Psoas muscle (tissue), 8 donors: ENCODE results near the gene CCDC85A. TPM values are rescaled to one million over a fixed set of nuclear protein-coding genes. Genes with fewer than 3 reads are reported as not detected.

Experiments used
- ATAC-seq, 4 donors: fragments of 200-7000 bp; cut with Tn5 transposase; one replicate each; pipeline ENCODE4 v1.9.1; 2020; ENCODE audit warnings: moderate library complexity in 3 of 4, mild to moderate bottlenecking in 2 of 4
- DNase-seq, 2 donors: peaks; one replicate each; pipeline ENCODE4 v3.0.0-alpha.2; 2020
- H3K27ac ChIP-seq: fragments of 200-600 bp; one replicate; pipeline ENCODE4 v1.8.0; 2022
- H3K27me3 ChIP-seq, 3 donors: fragments of 200-600 bp in 1 of 3; one replicate each; pipeline versions ENCODE4 v1.6.1 to v1.8.0; 2013 to 2022; ENCODE audit warnings: low read length in 2 of 3, mild to moderate bottlenecking in 2 of 3, moderate library complexity in 1 of 3; ENCODE audit not compliant: insufficient read depth in 3 of 3
- H3K36me3 ChIP-seq, 2 donors: fragments of 200-600 bp in 1 of 2; one replicate each; pipeline versions ENCODE4 v1.6.1 to v1.8.0; 2013 to 2022; ENCODE audit warnings: low read depth in 1 of 2, mild to moderate bottlenecking in 1 of 2, moderate library complexity in 1 of 2; ENCODE audit not compliant: insufficient read depth in 1 of 2
- H3K4me1 ChIP-seq: fragments of 200-600 bp; one replicate; pipeline ENCODE4 v1.8.0; 2022
- H3K4me3 ChIP-seq: fragments of 200-600 bp; one replicate; pipeline ENCODE4 v1.8.0; 2022; ENCODE audit warnings: mild to moderate bottlenecking
- H3K9me3 ChIP-seq: fragments of 200-600 bp; one replicate; pipeline ENCODE4 v1.8.0; 2022
- CTCF ChIP-seq: fragments of 200-600 bp; IDR thresholded peaks from one replicate; pipeline ENCODE4 v1.8.0; 2022; ENCODE audit warnings: antibody characterized with exemption
- WGBS, 3 donors: extraction: QIAGEN DNeasy Blood & Tissue Kit; methylation state at CpG; one replicate each; pipeline versions ENCODE4 v1.1.6 to v1.1.7; 2013; 5-methylcytosine and 5-hydroxymethylcytosine counted together
- intact Hi-C, 2 donors: fragments of 100-400 bp; cut with DNase I; formaldehyde crosslinking; loops; one replicate each; pipeline versions ENCODE4 v1.11.0 to v1.14.2; 2022
- polyA plus RNA-seq, 3 donors: library from polyadenylated mRNA; stranded (reverse); fragments of 200-250 nt; gene quantifications; one replicate each; pipeline ENCODE4 v1.2.3, GENCODE V29; 2013
- total RNA-seq, 4 donors: library from RNA; stranded (reverse); fragmentation: NEBNext Ultra II Directional in 2 of 4; extraction: Animal tissue kit (Norgen Biotek cat#: 25700) in 2 of 4; gene quantifications; one replicate each; pipeline versions ENCODE4 v1.2.1 to v1.2.4, GENCODE V29; 2021 to 2023
- donor health status: healthy with polysubstance abuse.
- donor health status: DM: no; HTN: no; CAD: no; lungs with moderate emphysema.
- donor health status: Bipolar disorder and iron deficiency.
- donor health status: healthy.
- donor health status: DM: yes; HTN: yes; CAD: no.
- donor health status: DM: no; HTN: no; CAD: no.
- donor health status: DM: no; HTN: no; CAD: no.
- donor health status: DM: yes; HTN: yes; CAD: no.

Gene CCDC85A
- total and polyA plus RNA-seq, 7 donors, result 1.8 to 5.6 (median 1.9) TPM

DNA sequence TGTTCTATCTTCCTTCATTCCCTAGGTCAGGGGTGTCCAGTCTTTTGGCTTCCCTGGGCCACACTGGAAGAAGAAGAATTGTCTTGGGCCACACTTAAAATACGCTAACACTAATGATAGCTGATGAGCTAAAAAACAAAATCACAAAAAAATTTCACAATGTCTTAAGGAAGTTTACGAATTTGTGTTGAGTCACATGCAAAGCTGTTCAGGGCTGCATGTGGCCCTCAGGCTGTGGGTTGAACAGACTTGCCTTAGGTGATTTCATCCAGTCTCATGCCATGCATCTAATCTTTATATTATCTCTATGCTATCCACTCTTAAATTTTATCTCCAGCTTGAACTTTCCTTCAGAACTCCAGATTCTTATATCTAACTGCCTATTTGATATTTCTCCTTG, 80.1 kb downstream of the CCDC85A start:
- H3K27me3 ChIP-seq, result no peaks in the 10 kb centered on the region
- no peak overlapping the region for H3K27ac ChIP-seq
- H3K4me3 ChIP-seq, result no peak overlapping the region
- no peaks in the 10 kb centered on the region for H3K36me3 ChIP-seq
- H3K9me3 ChIP-seq, result no peaks in the 10 kb centered on the region
- peaks cover 8% of the 10 kb centered on the region for H3K4me1 ChIP-seq
- WGBS, 3 donors, result 94 to 99% (median 96%) methylated on average over 2 of the region's 2 CpGs
- TF ChIP-seq CTCF, result no peak
- ATAC-seq (no peak), DNase-seq (no peak)
- intact Hi-C loops, result no loop called here

DNA sequence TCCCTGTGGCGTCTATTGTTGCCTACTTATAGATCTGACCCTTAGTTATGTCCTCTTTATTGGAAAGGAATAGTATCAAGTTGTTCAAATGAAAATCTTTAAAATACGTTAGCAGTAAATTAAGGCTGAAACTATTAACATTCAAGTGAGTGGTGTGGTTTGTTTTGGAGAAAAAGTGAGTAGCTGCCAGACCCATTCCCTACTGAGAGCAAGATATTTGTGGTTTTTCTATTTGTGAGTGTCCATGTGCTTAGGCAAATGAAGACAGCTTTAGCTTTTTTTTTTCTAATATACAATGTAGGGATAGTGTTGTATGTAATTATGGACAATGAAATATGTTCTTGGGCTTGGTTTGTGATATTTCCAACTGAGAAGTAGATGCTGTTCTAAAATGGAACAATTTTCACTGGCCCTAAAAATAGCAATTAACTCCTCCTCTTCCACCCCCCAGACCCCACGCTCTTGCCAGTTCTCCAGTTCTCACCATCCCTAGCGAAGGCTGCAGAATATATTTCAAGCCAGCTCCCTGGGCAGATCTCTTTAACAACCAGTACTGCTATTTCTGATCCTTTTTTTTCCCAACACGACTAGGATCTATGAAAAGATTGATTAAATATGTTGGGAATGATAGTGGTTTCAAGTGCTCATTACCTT, 83.1 kb downstream of the CCDC85A start:
- DNase-seq (no peak), ATAC-seq (no peak)
- no peak overlapping the region for H3K27ac ChIP-seq
- WGBS, 3 donors, result 75 to 88% (median 77%) methylated on average over 5 of the region's 5 CpGs
- H3K4me3 ChIP-seq, result no peak overlapping the region
- no peak for TF ChIP-seq CTCF
- H3K9me3 ChIP-seq, result no peaks in the 10 kb centered on the region
- no peaks in the 10 kb centered on the region for H3K4me1 ChIP-seq
- no peaks in the 10 kb centered on the region for H3K36me3 ChIP-seq
- no peaks in the 10 kb centered on the region for H3K27me3 ChIP-seq
- intact Hi-C loops, result no loop called here

DNA sequence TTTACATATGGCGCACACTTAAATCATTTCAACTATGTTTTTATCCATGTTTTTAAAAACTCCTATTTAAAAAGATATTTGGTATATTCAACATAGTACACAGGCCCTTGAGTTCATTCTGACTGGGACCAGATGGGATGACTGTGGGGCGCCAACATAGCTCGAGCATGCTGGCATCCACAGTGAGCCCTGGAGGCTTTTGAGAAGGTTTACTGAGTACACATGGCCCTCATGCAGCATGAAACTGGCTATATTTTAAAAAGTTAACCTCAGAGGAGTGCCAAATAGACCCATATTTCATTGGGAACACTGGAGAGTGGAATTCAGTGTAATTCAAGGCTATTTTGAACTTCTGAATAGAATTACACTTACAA, 83.6 kb downstream of the CCDC85A start:
- DNase-seq (no peak), ATAC-seq (no peak)
- Histone ChIP-seq H3K4me3 (no peak overlapping the region), H3K36me3 (no peaks in the 10 kb centered on the region), H3K27me3 (no peaks in the 10 kb centered on the region), H3K27ac (no peak overlapping the region), H3K9me3 (no peaks in the 10 kb centered on the region), H3K4me1 (no peaks in the 10 kb centered on the region)
- intact Hi-C loops, result no loop called here
- TF ChIP-seq CTCF, result no peak
- WGBS, 3 donors, result 77 to 85% (median 81%) methylated on average over 3 of the region's 3 CpGs

DNA sequence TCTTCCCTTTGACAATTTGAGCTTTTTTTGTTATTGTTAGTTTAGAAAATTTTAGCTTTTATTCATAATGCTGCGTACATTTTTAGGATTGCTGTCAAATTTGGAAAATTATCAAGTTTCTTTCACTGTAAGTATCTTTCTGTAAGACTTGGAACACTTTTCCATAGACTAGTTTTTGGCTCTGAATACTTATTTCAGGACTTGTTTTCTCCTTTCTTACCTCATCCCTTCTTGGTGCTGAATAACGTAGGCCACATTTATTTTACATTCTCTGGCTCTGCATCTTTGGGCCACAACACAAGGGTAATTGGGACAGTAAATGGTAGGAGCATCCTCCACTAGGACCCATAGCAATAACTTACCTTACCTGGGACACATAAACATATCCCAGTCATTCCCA, 85.1 kb downstream of the CCDC85A start:
- no peaks in the 10 kb centered on the region for H3K9me3 ChIP-seq
- no peaks in the 10 kb centered on the region for H3K36me3 ChIP-seq
- no peak overlapping the region for H3K4me3 ChIP-seq
- 72 to 87% (median 86%) methylated on average over 2 of the region's 2 CpGs for WGBS, 3 donors
- H3K27ac ChIP-seq, result no peak overlapping the region
- DNase-seq (no peak), ATAC-seq (no peak)
- H3K4me1 ChIP-seq, result no peaks in the 10 kb centered on the region
- intact Hi-C loops, result no loop called here
- no peak for TF ChIP-seq CTCF
- H3K27me3 ChIP-seq, result no peaks in the 10 kb centered on the region

GRCh38 chr2:56271275-56271674, 87.5 kb downstream of the CCDC85A start:
- Histone ChIP-seq H3K4me3 (no peak overlapping the region), H3K27ac (no peak overlapping the region), H3K4me1 (no peaks in the 10 kb centered on the region), H3K27me3 (no peaks in the 10 kb centered on the region), H3K36me3 (no peaks in the 10 kb centered on the region), H3K9me3 (no peaks in the 10 kb centered on the region)
- WGBS, 3 donors, result 72 to 79% (median 74%) methylated on average over 2 of the region's 2 CpGs
- no peak for TF ChIP-seq CTCF
- intact Hi-C loops, result no loop called here
- DNase-seq, result no peak
- no peak for ATAC-seq
